ENCODE data around the gene CBX1. TPM values are rescaled to one million over a fixed set of nuclear protein-coding genes. Genes with fewer than 3 reads are reported as not detected.

CBX1 gene
- total and polyA plus RNA-seq, 2 of the 13 experiments (the other 11 are each of a cell fraction or from before 2014, with no cell fraction given) = 17.8 to 108 TPM

GRCh38 chr17:48107137-48108055 is 6.1 kb upstream of the CBX1 start, which contains the start of gene SNX11 (continued):
- TF ChIP-seq ZNF256 (CRISPR knock-in tag; conservative IDR thresholded peaks at IDR 0.05) = no peak
- TF ChIP-seq CREBL2 (CRISPR knock-in tag; IDR thresholded peaks at IDR 0.05; ENCODE audit: borderline replicate concordance) = peak; percentile 94; the same call in 1 of the 2 replicates
- 0 out of 2 replicates have a peak, but pooled peaks have one; percentile 41 for TF ChIP-seq TP53 (CRISPR knock-in tag; conservative IDR thresholded peaks at IDR 0.05)
- TF ChIP-seq TFAP4 (IDR thresholded peaks at IDR 0.05; ENCODE audit: borderline replicate concordance, low read depth) = peak; percentile 85
- no peak; the same call in none of the 2 replicates for TF ChIP-seq THRA (CRISPR knock-in tag; IDR thresholded peaks at IDR 0.05; ENCODE audit: borderline replicate concordance)
- no peak for TF ChIP-seq ZNF24 (IDR thresholded peaks at IDR 0.05)
- no peak for TF ChIP-seq GLI4 (CRISPR knock-in tag; IDR thresholded peaks at IDR 0.05; ENCODE audit: borderline replicate concordance)
- TF ChIP-seq UBTF (CRISPR knock-in tag; IDR thresholded peaks at IDR 0.05) = peak; percentile 80
- 0 out of 2 replicates have a peak, but pooled peaks have one; percentile 12 for TF ChIP-seq HOMEZ (CRISPR knock-in tag; IDR thresholded peaks at IDR 0.05; ENCODE audit: low read depth)
- no peak; the same call in 1 of the 2 replicates for TF ChIP-seq MIER3 (CRISPR knock-in tag; IDR thresholded peaks at IDR 0.05; ENCODE audit: borderline replicate concordance)
- TF ChIP-seq ZBTB43 (CRISPR knock-in tag; conservative IDR thresholded peaks at IDR 0.05) = no peak
- no peak for TF ChIP-seq U2AF1 (optimal IDR thresholded peaks at IDR 0.05; ENCODE audit: low read depth, low read length)
- no peak for TF ChIP-seq NFIC (IDR thresholded peaks at IDR 0.05; ENCODE audit: low read length)
- TF ChIP-seq ZNF615 (CRISPR knock-in tag; IDR thresholded peaks at IDR 0.05; ENCODE audit: borderline replicate concordance) = no peak
- TF ChIP-seq NFIB (CRISPR knock-in tag; IDR thresholded peaks at IDR 0.05; ENCODE audit: borderline replicate concordance) = no peak
- no peak for TF ChIP-seq MLX (CRISPR knock-in tag; IDR thresholded peaks at IDR 0.05)
- TF ChIP-seq NFRKB (IDR thresholded peaks at IDR 0.05) = no peak
- peak; percentile 81; the same call in 1 of the 2 replicates for TF ChIP-seq ZNF839 (CRISPR knock-in tag; IDR thresholded peaks at IDR 0.05; ENCODE audit: borderline replicate concordance)
- TF ChIP-seq POLR2G (IDR thresholded peaks at IDR 0.05; ENCODE audit: low read depth, low read length) = peak; percentile 90
- TF ChIP-seq ZFP62 (CRISPR knock-in tag; IDR thresholded peaks at IDR 0.05) = no peak
